Lung (tissue), 12 donors: ENCODE data around the gene PLA2G2C. TPM values are rescaled to one million over a fixed set of nuclear protein-coding genes. Genes with fewer than 3 reads are reported as not detected.

Experiments
- ATAC-seq: fragments of 200-7000 bp; cut with Tn5 transposase; one replicate; pipeline ENCODE4 v1.9.1; 2020; ENCODE audit warnings: moderate number of reproducible peaks; ENCODE audit not compliant: insufficient read depth, low FRiP score
- DNase-seq, 3 donors: peaks; one replicate each; pipeline ENCODE4 v3.0.0-alpha.2; 2013 to 2017
- H3K27ac ChIP-seq, 2 donors: one replicate each; pipeline ENCODE4 v1.5.1; 2013; ENCODE audit warnings: mild to moderate bottlenecking in 2 of 2, moderate library complexity in 2 of 2, control low read depth in 1 of 2, inconsistent platforms in 1 of 2, low read depth in 1 of 2, low read length in 1 of 2
- H3K27me3 ChIP-seq, 3 donors: one replicate each; pipeline ENCODE4 v1.5.1; 2013; ENCODE audit warnings: low read length in 2 of 3; ENCODE audit not compliant: control insufficient read depth in 3 of 3, insufficient read depth in 3 of 3
- H3K36me3 ChIP-seq, 4 donors: one replicate each; pipeline ENCODE4 v1.5.1; 2013; ENCODE audit warnings: low read length in 4 of 4, mild to moderate bottlenecking in 1 of 4, moderate library complexity in 1 of 4; ENCODE audit not compliant: control insufficient read depth in 4 of 4, insufficient read depth in 4 of 4
- H3K4me1 ChIP-seq, 5 donors: one replicate each; pipeline ENCODE4 v1.5.1; 2013; ENCODE audit warnings: low read length in 5 of 5, mild to moderate bottlenecking in 2 of 5, moderate library complexity in 1 of 5; ENCODE audit not compliant: control insufficient read depth in 5 of 5, insufficient read depth in 5 of 5
- H3K4me3 ChIP-seq: one replicate; pipeline ENCODE4 v1.5.1; 2013; ENCODE audit warnings: mild to moderate bottlenecking, control low read depth, moderate library complexity
- H3K9ac ChIP-seq, 2 donors: one replicate each; pipeline ENCODE4 v1.5.1; 2013; ENCODE audit warnings: low read length in 2 of 2, control low read depth in 1 of 2; ENCODE audit not compliant: insufficient read depth in 1 of 2
- H3K9me3 ChIP-seq, 4 donors: one replicate each; pipeline ENCODE4 v1.5.1; 2013; ENCODE audit warnings: low read length in 3 of 4, mild to moderate bottlenecking in 1 of 4, moderate library complexity in 1 of 4; ENCODE audit not compliant: control insufficient read depth in 4 of 4, insufficient read depth in 3 of 4
- WGBS, 2 donors: extraction: QIAGEN DNeasy Blood & Tissue Kit; methylation state at CpG; one replicate each; pipeline ENCODE4 v1.1.7; 2013; 5-methylcytosine and 5-hydroxymethylcytosine counted together
- polyA plus RNA-seq, 2 donors: library from polyadenylated mRNA; stranded (reverse); fragments of 200-250 nt; gene quantifications; one replicate each; pipeline ENCODE4 v1.2.1, GENCODE V29; 2013
- total RNA-seq, 2 donors: library from RNA; depleted of rRNA in 1 of 2; stranded (reverse); fragments of >200 nt in 1 of 2; gene quantifications; one replicate each; pipeline ENCODE4 v1.2.1, GENCODE V29; 2014 to 2021
- TF ChIP-seq, protein P1 (sequence below): IDR thresholded peaks from 2 replicates; pipeline ENCODE4 v1.5.1; 2012; ENCODE audit warnings: mild to moderate bottlenecking; ENCODE audit errors: control extremely low read depth, extremely low read depth
- donor health status: control.
- donor health status: control.
- donor health status: Bipolar disorder and iron deficiency.
- donor health status: healthy.
- donor health status: DM: yes; HTN: yes; CAD: no.

Gene PLA2G2C
- total and polyA plus RNA-seq, 4 donors = 0.09 TPM; not detected in 3

DNA sequence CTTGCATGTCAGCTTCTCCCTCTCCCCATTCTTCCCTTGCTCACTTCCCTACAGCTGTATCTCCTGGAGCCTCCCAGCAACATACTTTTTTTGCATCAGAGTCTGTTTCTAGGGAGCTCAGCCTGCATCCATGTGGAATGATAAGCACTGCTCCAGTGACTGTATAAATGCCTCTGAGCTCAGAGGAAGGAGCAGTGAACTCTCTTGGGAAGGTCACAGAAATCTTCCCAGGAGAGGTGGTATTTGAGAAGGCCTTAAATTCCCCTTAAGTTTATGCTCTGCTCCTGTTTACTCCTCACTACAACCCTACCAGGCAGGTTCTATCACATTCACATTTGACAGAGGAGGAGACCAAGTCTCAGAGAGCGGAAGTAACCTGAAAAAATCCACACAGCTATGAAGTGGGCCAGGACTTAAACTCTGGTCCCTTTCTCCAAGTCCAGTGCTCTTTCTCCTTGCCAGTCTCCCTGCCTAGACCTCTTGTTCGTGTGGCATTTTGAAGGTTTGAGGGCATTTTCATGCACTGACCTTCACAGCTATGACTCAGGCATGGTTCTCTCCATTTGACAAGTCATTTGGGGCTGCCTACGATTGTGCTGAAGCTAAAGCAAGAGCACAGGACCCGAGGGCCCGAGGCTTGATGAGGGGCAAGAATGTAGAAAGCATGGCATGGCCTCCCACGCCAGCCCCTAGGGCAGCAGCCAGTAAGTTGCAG lies 6.0 kb downstream of the PLA2G2C start:
- no peak overlapping the region for H3K4me3 ChIP-seq
- WGBS, 2 donors = 82 to 85% methylated on average over 6 of the region's 6 CpGs
- ATAC-seq = no peak
- H3K9ac ChIP-seq = no peak overlapping the region
- no peak overlapping the region for H3K27ac ChIP-seq
- DNase-seq = no peak
- no peaks in the 10 kb centered on the region for H3K36me3 ChIP-seq
- TF ChIP-seq, protein P1, sequence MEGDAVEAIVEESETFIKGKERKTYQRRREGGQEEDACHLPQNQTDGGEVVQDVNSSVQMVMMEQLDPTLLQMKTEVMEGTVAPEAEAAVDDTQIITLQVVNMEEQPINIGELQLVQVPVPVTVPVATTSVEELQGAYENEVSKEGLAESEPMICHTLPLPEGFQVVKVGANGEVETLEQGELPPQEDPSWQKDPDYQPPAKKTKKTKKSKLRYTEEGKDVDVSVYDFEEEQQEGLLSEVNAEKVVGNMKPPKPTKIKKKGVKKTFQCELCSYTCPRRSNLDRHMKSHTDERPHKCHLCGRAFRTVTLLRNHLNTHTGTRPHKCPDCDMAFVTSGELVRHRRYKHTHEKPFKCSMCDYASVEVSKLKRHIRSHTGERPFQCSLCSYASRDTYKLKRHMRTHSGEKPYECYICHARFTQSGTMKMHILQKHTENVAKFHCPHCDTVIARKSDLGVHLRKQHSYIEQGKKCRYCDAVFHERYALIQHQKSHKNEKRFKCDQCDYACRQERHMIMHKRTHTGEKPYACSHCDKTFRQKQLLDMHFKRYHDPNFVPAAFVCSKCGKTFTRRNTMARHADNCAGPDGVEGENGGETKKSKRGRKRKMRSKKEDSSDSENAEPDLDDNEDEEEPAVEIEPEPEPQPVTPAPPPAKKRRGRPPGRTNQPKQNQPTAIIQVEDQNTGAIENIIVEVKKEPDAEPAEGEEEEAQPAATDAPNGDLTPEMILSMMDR = no peak
- H3K9me3 ChIP-seq = peaks cover 0 to 5% (median 0%) of the 10 kb centered on the region in 4 donors
- peaks cover 0 to 7% (median 0%) of the 10 kb centered on the region in 3 donors for H3K27me3 ChIP-seq
- peaks cover 0 to under 1% (median 0%) of the 10 kb centered on the region in 5 donors for H3K4me1 ChIP-seq

DNA sequence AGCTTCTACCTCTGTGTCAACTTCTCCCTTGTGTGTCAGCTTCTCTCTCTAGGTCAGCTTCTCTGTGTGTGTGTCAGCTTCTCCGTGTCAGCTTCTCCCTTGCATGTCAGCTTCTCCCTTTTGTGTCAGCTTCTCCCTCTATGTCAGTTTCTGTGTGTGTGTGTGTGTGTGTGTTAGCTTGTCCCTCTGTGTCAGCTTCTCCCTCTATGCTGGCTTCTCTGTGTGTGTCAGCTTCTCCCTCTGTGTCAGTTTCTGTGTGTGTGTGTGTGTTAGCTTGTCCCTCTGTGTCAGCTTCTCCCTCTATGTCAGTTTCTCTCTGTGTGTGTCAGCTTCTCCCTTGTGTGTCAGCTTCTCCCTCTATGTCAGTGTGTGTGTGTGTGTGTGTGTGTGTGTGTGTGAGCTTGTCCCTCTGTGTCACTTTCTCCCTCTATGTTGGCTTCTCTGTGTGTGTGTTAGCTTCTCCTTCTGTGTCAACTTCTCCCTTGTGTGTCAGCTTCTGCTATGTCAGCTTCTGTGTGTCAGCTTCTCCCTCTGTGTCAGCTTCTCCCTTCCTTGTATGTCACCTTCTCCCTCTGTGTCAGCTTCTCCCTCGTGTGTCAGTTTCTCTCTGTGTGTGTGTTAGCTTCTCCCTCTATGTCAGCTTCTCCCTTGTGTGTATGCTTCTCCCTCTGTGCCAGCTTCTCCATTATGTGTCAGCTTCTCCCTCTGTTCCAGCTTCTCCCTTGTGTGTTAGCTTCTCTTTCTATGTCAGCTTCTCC lies 6.8 kb downstream of the PLA2G2C start:
- no peak overlapping the region for H3K9ac ChIP-seq
- no peak overlapping the region for H3K4me3 ChIP-seq
- no peaks in the 10 kb centered on the region for H3K4me1 ChIP-seq
- TF ChIP-seq, protein P1 = no peak
- DNase-seq (no peak), ATAC-seq (no peak)
- H3K27ac ChIP-seq = no peak overlapping the region
- peaks cover 0 to 6% (median 0%) of the 10 kb centered on the region in 3 donors for H3K27me3 ChIP-seq
- peaks cover 0 to 5% (median 0%) of the 10 kb centered on the region in 4 donors for H3K9me3 ChIP-seq
- no peaks in the 10 kb centered on the region for H3K36me3 ChIP-seq
- 84 to 97% methylated on average over 2 of the region's 2 CpGs for WGBS, 2 donors

DNA sequence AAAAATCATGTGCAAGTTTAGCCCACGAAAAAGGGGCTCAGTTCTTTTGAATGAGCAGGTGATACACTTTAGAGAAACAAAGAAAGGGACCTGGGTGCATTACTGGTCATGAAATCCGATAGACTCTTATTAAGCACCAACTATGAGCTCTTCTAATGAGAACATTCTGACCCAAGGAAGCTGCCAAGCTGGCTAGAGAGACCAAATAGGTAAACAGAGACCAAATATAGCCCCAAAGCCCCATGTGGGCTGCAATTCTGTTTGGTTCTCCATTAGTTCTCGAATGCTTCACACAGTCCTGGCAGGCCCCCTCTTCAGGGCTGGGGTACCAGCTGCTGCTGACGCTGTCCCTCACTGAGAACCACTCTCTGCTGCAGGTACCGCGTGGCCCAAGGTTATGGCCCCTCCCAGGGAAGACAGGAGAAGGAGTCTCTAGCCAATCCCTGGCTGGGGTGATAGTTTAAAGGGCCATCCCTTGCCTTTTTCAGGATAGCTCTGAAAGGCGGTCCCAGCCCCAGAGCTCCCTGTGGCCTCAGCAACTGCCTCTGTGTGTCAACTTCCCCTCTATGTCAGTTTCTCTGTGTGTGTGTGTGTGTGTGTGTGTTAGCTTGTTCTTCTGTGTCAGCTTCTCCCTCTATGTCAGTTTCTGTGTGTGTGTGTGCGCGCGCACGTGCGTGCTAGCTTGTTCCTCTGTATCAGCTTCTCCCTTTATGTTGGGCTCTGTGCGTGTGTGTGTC lies 7.5 kb downstream of the PLA2G2C start:
- Histone ChIP-seq H3K9ac (no peak overlapping the region), H3K4me3 (no peak overlapping the region), H3K27me3 (no peaks in the 10 kb centered on the region), H3K36me3 (no peaks in the 10 kb centered on the region), H3K4me1 (no peaks in the 10 kb centered on the region), H3K27ac (no peak overlapping the region), H3K9me3 (peaks cover 0 to 5% (median 0%) of the 10 kb centered on the region in 4 donors)
- TF ChIP-seq, protein P1 = no peak
- no peak for ATAC-seq
- no peak for DNase-seq
- 82 to 88% methylated on average over 13 of the region's 13 CpGs for WGBS, 2 donors
